Measurements from ENCODE around the gene RNF145.
"Not testable (repeated sequence)": the region's sequence is repeated elsewhere in the genome, so short reads cannot be mapped to it uniquely, and the experiment has no call there.

RNF145 gene

DNA sequence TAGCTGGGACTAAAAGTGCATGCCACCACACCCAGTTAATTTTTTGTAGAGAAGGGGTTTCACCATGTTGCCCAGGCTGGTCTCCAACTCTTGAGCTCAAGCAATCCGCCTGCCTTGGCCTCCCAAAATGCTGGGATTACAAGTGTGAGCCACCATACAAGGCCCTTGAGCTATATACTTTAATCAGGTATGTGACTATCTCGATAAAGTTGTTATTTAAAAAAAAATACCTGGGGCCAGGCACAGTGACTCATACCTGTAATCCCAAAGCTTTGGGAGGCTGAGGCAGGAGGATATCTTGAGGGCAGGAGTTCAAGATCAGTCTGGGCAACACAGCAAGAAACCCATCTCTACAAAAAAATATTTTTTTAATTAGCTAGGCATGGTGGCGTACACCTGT lies 19.2 kb downstream of the RNF145 start:
- DNase-seq (ENCODE audit: low spot score), result no peak

DNA sequence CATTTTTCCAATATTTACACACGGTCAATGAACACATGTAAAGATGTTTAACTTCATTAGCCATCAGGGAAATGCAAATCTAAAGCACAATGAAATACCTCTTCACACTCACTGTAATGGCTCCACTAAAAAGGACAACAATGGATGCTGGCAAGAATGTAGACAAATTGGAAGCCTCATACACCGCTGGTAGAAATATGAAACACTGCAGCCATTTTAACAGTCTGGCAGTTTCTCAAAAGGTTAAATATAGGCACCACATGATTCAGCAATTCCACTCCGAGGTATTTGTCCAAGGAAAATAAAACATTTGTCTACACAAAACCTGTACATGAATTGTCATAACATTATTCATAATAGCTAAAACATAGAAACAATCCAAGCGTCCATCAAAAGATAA lies 20.0 kb downstream of the RNF145 start:
- DNase-seq (ENCODE audit: low spot score), result no peak

DNA sequence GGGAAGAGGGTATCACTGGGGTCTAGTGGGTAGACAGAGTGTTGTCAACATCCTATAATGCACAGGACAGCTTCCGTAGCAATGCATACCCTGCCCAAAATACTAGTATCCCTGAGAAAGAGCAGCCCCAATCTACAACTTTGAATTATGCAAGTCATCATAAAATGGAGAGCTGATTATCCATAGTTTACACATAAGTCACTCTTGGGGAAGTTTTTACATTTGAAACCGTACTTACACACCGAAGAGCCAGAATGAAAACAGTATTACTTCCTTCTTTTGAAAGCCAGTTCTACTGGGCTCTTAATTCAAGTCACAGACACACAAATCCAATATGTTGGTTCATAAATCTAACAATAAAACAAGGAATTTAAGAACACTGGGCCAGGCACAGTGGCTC lies 21.6 kb downstream of the RNF145 start:
- no peak for DNase-seq (ENCODE audit: low spot score)

DNA sequence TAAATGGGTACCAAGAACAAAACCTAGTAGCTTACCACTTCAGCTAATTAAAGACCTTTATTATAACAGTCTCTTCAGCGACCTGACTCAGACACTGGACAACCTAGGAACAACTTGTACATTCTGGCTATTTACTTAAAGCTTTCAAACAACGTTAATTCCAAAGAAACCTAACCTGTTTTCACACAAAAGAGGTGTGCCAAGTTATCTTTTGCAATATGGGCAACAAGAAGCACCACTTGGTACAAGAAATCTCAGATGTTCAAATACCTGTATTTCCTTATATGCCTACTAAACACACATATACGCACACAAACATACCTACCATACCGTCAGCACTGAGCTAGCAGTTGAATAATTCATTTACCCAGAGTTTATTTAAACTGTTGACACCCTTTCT lies 23.0 kb downstream of the RNF145 start:
- no peak for DNase-seq (ENCODE audit: low spot score)

DNA sequence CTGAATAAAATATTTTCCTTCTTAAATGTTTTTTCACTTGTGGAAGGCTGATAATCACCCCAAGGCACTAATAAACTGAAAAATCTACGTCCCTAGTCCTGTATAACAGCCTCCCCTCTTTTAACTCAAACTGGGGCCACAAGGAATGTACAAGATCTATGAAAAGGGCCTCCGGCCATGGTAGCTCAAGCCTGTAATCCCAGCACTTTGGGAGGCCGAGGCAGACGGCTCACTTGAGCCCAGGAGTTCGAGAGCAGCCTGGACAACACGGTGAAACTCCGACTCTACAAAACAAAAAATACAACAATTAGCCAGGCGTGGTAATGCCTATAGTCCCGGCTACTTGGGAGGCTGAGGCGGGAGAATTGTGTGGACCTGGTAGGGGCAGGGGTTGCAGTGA lies 23.6 kb downstream of the RNF145 start:
- DNase-seq (ENCODE audit: low spot score), result no peak

DNA sequence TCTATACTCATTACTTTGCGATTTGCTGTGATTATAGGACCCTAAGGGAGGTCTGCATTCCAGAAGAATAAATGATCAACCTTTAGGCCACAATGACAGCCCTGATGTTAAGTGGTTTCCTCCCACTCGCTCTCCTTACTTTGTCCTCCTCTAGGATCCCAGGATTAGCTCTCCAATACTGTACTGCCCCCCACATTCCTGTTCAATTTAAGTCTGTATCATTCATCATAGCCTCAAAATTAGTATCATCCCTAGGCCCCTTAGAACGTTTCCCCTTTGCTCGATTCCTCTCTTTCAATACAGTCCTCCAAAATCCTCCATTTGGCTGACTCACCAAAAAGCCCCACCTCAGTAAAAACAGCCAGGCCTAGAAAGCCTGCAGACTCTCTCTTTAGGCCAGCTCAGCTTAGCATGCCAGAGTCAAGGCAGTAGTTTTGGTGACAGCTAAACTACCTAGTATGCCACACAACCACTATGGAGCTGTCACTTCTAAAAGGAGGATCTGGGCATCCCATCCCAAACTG lies 24.4 kb downstream of the RNF145 start:
- no peak for DNase-seq (ENCODE audit: low spot score)

DNA sequence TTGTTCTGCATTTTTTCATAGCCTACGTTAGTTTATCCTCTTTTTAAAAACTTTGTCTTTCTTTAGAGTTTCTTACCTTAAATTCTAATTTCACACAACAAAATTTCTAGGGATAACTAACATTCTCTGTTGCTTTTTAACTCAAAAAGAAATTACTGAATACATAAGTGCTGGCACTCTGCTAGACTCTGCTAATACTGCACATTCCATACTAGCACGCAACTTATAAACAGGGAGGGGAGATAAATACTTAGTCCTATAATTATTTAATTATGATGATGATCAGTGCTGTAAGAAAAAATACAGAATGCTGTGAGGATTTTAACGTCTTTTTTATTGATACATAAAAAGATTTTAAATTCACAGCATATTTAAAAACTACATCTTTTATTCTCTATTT lies 25.1 kb downstream of the RNF145 start:
- DNase-seq (ENCODE audit: low spot score), result no peak

DNA sequence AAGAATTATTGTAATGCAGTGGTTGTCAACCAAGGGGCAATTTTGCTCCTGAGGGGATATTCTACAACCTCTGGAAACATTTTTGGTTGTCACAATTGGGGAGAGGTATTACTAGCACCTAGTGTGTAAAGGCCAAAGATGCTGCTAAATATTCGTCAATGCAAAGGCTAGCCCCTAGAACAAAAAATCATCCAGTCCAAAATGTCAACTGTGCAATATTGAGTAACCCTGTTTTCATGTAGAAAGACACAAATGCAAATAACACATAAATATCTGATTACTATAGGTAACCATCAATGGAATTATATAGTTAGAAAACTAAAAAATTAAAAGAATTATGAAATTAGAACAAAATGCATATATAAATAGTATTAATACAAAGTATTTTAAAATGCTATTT lies 26.1 kb downstream of the RNF145 start:
- DNase-seq (ENCODE audit: low spot score), result no peak

DNA sequence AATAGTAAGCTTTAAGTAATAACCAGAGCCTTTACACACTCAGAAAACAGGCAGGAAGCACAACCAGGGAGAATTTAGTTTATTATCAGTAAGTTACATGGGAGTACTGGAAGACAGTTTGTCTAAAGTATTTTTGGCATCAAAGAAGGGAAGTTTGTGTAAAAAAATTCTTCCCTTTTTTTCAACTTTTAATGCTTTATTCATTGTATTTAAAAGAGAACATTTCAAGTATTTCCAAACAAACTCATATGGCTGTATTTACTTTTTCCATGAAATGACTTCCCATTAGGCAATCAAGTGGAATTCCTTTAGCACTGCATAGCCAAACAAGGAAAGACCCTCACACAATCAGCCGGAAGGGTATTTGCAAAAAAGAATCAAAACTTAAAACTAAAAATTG lies 26.7 kb downstream of the RNF145 start:
- DNase-seq (ENCODE audit: low spot score), result peak; percentile 31

DNA sequence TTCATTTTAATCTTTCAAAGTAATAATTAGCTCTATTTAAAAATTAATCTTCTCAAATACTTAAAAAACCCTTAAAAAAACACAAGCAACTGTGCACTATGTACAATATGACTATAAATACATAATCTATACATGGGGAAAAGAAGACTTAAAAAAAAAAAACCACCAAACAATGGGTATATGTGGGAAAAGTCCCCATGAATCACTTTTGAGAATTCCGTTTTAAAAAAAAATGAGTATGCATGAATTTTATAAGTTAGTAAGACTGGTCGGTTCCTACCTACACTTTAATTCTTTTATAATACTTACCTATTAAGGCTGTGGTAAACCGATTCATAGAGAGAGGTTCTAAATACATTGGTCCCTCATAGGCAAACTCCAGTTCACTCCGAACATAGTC lies 27.7 kb downstream of the RNF145 start:
- DNase-seq (ENCODE audit: low spot score), result no peak

DNA sequence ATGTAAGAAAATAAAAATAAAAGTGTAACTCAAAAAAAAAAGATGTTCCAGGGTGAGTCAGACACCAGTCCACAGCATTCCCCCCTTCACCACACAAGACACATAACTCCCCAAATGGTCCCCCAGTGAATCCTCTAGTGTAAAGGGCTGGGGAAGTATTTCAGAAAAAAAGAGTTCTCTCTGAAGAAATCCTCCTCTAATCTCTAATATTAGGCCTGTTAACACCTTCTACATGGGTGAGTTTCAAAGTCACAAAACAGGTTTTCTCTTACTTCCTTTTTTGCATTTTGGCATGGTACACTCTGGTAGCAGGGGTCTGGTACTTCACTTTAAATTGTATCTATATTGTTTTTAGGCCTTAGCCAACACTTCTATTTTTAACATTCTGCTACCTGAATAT lies 28.2 kb downstream of the RNF145 start:
- DNase-seq (ENCODE audit: low spot score), result no peak

DNA sequence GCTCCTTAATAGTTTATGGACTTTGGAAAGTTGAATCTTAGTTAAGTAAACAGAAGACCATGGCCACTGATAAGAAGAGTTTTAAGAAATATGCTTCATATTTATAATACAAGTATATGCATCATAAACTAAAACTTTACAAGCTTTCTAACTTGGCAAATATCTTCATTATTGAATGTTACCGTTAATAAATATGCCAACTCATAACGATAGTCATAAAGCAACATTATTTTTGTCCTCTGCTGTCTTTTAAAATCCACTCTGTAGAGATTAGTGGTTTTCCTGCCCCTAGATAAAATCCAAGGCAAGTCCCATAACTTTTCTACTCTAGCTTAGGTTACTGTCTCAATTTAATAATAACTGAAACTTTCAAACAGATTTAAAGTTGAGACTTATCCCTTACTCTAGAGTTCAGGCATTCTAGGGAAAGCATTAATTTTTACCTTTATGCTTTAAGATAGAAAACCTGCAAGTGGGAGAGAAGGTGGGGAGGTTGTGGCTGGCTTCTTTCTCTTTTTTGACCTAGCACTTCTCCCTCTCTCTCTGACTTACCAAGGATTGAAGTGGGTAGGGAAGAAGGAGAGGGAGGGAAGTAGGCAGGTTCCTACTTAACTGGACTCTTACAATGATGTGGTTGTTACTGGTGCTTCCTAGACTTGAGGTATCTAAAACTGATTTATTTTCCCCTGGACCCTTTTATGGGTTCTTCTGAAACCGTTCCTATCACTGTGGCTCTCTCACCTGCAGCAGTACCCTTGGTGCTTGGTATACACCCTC lies 29.6 kb downstream of the RNF145 start:
- DNase-seq (ENCODE audit: low spot score), result no peak

DNA sequence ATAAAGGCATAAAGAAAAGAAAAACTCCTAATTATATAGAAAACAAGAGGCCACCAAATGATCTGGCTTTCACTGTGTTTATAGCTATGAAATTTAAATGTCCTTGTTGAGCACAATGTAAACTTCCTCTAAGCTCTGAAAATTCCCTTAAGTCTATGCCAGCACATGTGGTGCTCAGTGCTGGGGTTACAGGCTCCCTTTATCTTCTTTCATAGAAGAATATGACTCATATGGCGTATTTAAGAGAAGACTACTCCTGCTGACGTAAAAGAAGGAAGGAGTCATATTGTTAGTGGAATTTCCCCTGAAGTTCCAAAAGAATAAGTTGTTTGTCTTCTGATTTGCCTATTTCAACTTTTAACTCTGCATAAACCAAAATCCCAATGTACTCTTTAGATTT lies 30.4 kb downstream of the RNF145 start:
- DNase-seq (ENCODE audit: low spot score), result peak; percentile 22

DNA sequence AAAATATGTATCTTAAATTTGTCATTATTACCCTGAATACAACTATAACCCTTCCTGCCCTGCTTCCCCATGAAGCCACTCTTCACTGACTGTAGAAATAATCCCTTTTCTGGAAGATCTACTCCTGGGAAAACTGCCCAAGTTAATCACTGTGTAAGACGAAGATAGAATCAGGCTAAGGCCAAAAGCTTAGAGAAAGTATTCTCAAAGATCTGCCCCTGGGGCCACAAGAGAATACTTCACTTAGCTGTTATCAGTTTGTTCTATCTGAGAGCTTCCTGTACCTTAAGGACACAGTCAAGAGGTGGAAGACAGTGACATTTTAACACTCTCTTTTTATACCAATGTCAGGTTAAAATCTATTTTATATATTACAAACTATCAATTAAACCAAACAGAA lies 33.8 kb downstream of the RNF145 start:
- peak; percentile 10 for DNase-seq (ENCODE audit: low spot score)

DNA sequence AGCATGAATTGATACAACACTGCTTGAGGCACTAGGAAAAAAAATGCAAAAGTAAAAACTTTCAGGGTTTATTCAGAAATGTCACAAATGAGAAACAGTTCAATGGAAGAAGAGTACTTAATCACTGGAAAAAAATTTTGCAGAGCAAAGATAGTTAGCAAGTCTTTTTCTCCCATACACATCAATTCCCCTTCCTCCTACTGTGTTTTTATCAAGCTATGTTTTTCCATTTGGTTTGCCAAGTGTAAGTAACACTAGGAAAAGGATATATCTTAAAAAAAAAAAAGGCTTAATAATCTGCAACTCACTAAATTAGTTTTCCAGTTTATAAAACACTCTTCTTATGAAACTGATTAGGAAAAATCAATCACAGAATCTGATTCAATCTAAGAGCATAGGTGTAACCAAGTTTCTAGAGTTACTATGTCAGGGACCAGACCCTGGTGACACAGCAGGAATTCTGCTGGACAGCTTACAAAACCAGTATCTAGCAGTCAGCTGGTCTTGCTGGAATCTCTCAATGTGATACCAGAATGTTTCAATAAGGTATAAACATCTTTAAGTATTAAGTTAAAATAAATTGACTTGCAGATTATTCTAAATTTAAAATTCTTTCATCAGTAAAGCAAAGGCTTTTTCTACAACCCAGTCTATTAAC lies 34.7 kb downstream of the RNF145 start:
- DNase-seq (ENCODE audit: low spot score), result no peak

DNA sequence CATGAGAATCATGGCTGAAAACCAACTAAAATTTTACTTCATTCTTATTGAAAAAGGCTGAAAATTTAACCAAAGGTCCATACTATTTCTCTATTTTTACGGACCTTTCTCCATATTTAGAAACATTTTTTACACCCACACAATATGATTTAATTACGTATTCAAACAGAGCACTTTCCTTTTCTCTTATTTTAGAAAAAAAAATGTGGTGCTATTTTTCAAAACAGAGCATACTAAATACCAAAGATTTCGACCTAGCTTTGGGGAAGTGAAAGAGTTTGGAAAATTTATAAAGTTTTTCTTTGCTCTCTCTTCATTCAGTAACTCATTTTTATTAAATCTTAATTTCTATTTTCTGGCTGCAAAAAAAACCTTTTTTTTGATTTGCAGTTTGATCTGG lies 38.1 kb downstream of the RNF145 start:
- DNase-seq (ENCODE audit: low spot score), result no peak

DNA sequence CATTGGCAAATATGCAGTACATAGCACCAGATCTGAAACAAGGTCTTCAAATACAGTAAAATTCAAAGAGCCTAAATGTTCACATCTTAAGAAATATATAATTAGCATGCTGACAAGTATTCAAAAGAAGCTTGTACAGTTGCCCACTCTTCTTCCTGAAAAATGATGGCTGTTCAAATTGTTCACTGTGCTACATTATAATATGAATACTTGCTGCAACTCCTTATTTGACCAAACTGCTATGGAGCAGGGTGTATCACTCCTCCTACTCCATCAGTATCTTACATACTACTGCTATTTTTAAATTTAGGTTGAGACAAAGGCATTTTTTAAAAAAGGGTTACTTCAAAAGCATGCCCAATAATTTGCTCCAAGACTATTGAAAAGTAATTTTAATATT lies 39.3 kb downstream of the RNF145 start:
- no peak for DNase-seq (ENCODE audit: low spot score)

DNA sequence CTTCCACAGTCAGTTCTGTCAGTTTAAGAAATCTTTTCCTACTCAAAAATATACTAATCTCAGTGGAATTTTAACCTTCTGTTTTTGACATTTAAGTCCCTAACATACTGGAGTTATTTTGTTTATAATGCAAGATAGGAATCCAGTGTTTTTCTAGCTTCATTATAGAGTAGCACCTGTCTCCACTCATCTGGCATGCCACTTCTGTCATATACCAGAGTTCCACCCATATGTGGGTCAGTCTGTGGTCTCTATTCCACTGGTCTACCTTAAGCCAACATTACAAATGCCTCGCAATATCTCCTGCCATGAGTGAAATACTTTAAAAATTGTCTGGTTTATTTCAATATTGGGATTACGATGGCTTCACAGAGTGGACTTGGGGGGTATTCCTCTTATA lies 42.9 kb downstream of the RNF145 start:
- no peak for DNase-seq (ENCODE audit: low spot score)

DNA sequence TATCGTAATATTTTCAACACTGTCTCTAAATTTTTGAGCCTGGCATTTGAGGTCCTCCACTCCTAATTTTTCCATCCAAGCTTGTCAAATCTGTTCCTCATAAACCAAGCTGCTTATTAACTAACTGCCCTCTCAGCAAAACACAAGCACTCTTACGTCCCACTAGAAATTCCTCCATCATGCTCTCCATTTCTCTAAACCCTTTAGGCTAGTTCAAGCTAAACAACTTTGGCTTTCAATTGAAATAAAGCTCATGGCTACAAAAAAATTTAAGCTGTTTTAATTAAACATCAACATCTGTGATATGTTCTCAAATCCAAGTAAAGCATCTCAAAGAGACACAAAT lies 45.7 kb downstream of the RNF145 start:
- DNase-seq (ENCODE audit: low spot score), result no peak

DNA sequence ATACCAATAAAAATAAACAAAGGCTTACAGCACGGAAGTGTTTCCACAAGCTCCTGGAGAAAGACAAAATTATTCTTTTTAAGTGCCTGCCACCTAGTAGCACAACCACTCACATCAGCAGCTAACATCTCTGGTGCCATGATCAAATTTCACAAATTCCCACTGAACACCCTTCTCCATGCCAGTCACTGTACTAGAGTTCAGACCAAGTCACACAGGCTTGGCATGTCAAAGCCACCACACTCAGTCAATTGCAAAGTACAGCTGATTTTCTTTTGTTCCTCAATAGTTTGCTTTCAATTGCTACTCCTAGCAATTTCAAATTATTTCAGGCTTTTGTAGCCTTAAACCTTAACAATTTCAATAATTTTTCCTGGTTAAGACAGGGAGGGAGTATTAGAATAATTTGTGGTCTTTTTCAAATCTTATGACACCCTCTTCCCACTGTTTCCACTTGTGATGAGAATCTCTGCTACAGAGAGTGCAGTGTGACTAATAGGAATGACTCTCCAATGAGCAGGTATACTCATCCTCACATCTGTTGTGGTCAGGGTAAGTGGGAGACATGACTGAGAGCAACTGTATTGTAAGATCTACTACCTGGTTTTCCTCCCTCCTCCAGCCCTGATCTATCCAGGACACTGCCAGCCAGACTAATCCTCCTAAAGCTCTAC lies 46.2 kb downstream of the RNF145 start:
- no peak for DNase-seq (ENCODE audit: low spot score)

DNA sequence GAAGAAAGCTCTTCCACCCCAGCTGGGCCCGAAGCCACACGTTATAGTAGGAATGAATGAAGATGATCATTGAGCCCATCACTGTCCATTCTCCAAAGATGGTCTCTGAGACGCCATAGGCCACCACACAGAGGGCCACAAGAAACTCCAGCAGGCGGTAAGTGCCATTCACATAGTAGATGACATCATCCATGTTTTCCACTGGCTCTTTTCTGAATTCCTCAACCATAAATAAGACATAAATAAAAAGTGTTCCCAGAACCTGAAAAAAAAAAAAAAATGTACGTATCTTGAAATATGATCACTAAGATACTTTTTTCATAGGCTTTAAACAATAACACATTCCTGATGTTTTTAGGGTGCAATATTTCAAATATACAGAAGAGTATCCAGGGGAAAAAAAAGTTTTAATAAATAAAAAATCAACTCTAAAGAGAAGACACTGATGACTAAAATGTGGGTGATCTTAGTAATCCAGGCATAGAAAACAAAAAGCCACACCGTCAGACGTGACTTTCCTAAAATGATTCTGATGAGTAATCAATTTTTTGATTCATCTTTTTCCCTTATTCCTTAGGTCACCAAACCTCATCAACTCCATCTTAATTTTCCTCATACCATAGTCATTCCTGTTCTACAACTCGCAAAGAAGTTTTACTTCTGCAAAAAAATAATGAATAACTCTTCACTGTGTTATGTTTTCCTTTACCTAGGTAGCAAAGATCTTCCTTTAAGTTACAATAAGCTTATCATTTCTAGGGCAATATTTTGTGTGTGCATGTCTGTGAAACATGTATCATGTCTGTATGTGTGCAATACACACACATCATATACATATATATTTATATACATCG lies 47.8 kb downstream of the RNF145 start:
- no peak for DNase-seq (ENCODE audit: low spot score)

DNA sequence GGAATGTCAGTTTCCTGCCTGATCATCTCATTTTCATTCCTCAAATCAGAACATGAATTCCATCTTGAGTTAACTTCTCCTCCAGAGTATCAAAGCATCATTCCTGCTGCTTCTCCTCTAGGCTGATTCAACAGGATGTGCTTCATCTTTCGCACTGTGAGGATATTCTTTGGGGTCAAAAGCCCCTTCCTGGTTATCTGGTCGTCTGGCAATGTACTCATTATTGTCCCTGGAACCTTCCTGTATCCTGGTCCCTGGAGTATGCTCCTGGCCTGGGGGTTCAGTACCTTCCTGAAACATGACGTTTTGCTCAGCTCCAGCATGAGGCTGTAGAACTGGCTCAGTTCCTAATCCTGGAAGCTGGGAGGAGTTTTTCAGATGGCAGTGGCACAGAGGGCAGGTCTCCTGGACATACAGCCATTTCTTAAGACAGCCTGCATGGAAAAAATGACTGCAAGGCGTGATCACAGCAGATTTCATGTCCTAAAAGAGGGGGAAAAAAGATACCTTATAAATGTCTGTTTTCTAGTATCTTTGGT lies 50.7 kb downstream of the RNF145 start:
- not testable (repeated sequence) for DNase-seq (ENCODE audit: low spot score)
